WERI-Rb-1 (cell line): ENCODE measurements around the gene TJP3.
"Not testable (repeated sequence)": the region's sequence is repeated elsewhere in the genome, so short reads cannot be mapped to it uniquely, and the experiment has no call there.

Source experiments
- DNase-seq: peaks from one replicate; pipeline ENCODE4 v3.0.0-alpha.2; 2020
- H3K27ac ChIP-seq: fragments of 250-450 bp; sonication (Bioruptor Pico); 2 replicates; pipeline ENCODE4 v1.5.1; 2020; ENCODE audit warnings: mild to moderate bottlenecking, moderate library complexity
- H3K27me3 ChIP-seq: fragments of 250-450 bp; sonication (Bioruptor Pico); 2 replicates; pipeline ENCODE4 v1.5.1; 2021; ENCODE audit warnings: mild to moderate bottlenecking, low read depth, moderate library complexity; ENCODE audit not compliant: insufficient read depth, severe bottlenecking
- H3K36me3 ChIP-seq: fragments of 250-450 bp; sonication (Bioruptor Pico); 2 replicates; pipeline ENCODE4 v1.5.1; 2020; ENCODE audit warnings: mild to moderate bottlenecking, moderate library complexity
- H3K4me3 ChIP-seq: 2 replicates; pipeline ENCODE4 v1.5.1; 2011; ENCODE audit warnings: low read depth, mild to moderate bottlenecking, control low read depth, low read length
- H3K9me3 ChIP-seq: fragments of 250-450 bp; sonication (Bioruptor Pico); 2 replicates; pipeline ENCODE4 v1.5.1; 2021; ENCODE audit warnings: mild to moderate bottlenecking, moderate library complexity; ENCODE audit not compliant: severe bottlenecking
- TF ChIP-seq, protein P1 (sequence below): IDR thresholded peaks from 2 replicates; pipeline ENCODE4 v1.5.1; 2011; ENCODE audit warnings: low read depth, mild to moderate bottlenecking, control low read depth, inconsistent platforms, low read length

Gene TJP3

DNA sequence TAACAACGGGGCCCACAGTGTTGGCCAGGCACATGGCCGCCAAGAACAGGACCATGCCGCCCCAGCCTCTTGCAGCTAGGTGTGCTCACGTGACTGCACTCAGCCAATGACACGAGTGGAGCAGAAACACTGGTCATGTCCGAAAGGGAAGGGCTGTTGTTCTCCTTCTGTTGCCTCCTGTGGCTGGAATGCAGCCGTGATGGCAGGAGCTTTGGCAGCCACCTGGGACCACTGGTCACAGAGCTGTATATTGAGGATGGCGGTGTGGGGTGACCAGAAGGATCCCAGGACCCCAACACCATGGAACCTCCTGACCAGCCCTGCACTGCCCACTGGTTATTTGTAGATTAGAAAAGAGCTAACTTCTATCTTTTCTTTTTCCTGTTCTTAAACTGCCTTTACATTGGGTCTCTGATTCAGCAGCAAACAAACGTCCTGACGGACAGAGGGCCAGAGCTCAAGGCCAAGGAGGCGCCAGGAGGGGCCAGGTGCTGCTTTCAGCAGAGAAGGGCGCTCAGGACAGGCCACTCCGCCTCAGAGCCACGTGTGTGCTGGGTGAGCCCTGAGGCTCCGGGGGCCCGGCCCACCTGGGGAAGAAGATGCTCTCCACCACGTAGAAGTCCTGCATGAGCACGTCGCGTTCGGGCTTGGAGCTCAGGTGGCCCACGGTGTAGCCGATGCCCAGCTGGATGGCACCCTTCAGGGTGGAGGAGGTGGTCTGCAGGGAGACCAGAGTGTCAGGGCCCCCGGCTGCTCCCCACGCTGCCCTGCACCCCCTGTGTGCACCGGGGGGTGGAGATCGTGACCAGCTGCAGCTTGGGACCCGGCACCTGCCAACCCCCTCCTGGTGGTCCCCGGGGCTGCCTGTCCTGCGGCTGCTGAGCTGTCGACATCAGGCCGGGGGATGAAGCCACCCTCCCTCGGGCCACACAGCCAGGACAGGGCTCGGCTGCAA is 46.6 kb upstream of the TJP3 start:
- Histone ChIP-seq H3K27ac (no peak overlapping the region), H3K4me3 (no peak overlapping the region), H3K36me3 (peaks cover 96% of the 10 kb centered on the region), H3K9me3 (no peaks in the 10 kb centered on the region), H3K27me3 (no peaks in the 10 kb centered on the region)
- no peak for DNase-seq
- TF ChIP-seq, protein P1, sequence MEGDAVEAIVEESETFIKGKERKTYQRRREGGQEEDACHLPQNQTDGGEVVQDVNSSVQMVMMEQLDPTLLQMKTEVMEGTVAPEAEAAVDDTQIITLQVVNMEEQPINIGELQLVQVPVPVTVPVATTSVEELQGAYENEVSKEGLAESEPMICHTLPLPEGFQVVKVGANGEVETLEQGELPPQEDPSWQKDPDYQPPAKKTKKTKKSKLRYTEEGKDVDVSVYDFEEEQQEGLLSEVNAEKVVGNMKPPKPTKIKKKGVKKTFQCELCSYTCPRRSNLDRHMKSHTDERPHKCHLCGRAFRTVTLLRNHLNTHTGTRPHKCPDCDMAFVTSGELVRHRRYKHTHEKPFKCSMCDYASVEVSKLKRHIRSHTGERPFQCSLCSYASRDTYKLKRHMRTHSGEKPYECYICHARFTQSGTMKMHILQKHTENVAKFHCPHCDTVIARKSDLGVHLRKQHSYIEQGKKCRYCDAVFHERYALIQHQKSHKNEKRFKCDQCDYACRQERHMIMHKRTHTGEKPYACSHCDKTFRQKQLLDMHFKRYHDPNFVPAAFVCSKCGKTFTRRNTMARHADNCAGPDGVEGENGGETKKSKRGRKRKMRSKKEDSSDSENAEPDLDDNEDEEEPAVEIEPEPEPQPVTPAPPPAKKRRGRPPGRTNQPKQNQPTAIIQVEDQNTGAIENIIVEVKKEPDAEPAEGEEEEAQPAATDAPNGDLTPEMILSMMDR = no peak

DNA sequence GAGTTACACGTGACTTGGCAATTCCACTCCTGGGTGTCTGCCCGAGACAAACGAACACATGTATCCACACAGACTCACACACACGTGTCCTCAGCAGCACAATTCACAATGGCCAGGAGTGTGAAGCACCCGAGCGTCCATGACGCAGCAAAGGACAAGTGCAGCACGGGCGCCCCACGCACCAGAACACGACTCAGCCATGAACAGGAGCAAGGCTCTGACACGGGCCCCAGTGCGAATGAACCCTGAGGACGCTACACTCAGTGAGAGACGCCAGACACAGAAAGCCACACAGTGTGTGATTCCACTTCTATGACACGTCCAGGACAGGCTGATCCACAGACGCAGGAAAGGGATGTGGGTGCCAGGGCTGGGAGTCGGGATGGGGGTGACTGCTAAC is 44.3 kb upstream of the TJP3 start:
- Histone ChIP-seq H3K27ac (no peak overlapping the region), H3K9me3 (no peaks in the 10 kb centered on the region), H3K27me3 (no peaks in the 10 kb centered on the region), H3K4me3 (no peak overlapping the region), H3K36me3 (peaks cover 83% of the 10 kb centered on the region)
- TF ChIP-seq, protein P1 = no peak
- no peak for DNase-seq

DNA sequence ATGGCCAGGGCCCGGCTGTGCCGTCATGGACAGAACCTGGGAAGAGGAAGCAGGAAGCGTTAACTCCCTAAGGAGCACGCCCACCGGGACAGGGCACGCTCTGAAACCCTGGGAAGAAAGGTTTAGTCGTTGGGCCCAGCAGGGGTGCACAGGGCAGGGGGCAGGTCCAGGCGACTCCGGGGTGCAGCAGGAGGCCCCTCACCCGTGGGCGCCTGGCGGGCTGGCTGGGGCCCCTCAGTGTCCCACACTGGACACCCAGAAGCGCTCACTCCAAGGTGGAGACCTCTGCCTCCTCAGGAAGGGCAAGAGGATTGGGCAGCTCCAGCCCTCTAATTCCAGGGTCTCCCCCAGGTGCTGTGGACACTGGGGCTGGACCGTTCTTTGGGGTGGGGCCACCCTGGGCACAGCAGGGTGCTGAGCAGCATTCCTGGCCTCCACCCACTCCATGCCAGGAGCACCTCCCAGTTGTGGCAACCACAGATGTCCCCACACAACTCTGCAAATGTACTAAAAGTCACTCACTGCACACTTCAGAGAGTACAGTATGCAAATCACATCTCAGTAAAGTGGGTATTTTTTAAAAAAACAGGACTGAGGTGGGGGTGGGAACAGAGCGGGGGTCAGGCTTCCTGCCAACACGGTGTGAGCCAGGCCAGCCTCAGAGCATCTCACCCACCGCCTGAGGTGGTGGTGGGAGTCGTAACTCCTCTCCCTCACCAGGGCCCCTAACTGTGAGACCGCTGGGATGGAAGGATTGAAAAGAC is 43.1 kb upstream of the TJP3 start:
- no peaks in the 10 kb centered on the region for H3K27me3 ChIP-seq
- TF ChIP-seq, protein P1 = no peak
- peaks cover 70% of the 10 kb centered on the region for H3K36me3 ChIP-seq
- H3K4me3 ChIP-seq = no peak overlapping the region
- no peaks in the 10 kb centered on the region for H3K9me3 ChIP-seq
- H3K27ac ChIP-seq = no peak overlapping the region
- no peak for DNase-seq

DNA sequence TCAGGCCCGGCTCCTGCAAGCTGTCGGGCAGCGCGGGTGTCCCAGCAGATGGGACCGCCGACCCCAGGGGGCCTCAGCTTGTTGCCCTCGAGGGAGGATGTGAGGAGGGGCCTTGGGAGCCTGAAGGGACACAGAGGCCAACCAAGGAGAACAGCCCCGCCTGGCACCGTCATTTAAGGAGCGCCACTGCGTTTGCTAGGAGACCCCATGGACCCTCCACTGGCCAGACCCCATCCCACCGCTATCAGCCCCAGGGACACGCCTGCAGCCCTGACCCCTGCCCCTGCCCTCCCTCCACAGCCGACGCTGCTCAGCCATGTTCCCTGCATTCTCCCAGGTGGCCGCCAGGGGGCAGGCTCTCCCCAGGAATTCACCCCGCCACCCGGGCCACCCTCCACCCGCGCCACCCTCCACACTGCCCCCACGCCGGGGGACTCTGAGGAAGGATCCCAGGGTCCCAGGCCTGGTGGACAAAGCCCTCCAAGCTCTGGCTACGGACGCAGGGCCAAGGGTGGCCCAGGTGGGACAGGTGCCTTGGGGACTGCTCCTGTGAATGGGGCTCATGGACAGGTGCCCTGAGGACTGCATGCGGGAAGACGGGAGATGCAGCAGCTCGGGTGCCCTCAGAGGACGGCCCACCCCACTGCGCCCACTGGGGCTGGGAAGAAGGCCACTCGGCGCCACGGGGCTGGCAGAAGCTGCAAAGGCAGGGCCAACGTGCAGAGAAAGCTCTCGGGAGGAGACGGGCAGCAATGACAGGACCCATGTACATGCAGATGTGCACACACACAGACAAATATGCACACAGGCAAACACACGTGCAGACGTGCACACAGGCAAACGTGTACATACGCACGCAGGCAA is 42.3 kb upstream of the TJP3 start:
- DNase-seq = peak; percentile 67
- H3K9me3 ChIP-seq = no peaks in the 10 kb centered on the region
- H3K36me3 ChIP-seq = peaks cover 62% of the 10 kb centered on the region
- H3K27me3 ChIP-seq = no peaks in the 10 kb centered on the region
- peak overlapping the region; percentile 14; the same call in 1 of the 2 replicates for H3K27ac ChIP-seq
- TF ChIP-seq, protein P1 = peak; percentile 90
- H3K4me3 ChIP-seq = no peak overlapping the region

DNA sequence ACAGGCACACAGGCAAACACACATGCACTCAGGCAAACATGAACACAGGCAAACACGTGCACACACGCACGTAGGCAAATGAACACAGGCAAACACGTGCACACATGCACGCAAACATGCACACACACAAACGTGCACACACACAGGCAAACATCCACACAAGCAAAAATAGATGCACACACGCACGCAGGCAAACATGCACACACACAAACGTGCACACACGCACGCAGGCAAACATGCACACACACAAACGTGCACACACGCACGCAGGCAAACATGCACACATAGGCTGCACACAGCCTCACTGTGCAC is 41.7 kb upstream of the TJP3 start:
- not testable (repeated sequence) for H3K9me3 ChIP-seq, H3K27me3 ChIP-seq, DNase-seq, H3K4me3 ChIP-seq, H3K27ac ChIP-seq
- peaks cover 56% of the 10 kb centered on the region for H3K36me3 ChIP-seq
